Measurements from ENCODE around the gene PHLPP2.

DNA sequence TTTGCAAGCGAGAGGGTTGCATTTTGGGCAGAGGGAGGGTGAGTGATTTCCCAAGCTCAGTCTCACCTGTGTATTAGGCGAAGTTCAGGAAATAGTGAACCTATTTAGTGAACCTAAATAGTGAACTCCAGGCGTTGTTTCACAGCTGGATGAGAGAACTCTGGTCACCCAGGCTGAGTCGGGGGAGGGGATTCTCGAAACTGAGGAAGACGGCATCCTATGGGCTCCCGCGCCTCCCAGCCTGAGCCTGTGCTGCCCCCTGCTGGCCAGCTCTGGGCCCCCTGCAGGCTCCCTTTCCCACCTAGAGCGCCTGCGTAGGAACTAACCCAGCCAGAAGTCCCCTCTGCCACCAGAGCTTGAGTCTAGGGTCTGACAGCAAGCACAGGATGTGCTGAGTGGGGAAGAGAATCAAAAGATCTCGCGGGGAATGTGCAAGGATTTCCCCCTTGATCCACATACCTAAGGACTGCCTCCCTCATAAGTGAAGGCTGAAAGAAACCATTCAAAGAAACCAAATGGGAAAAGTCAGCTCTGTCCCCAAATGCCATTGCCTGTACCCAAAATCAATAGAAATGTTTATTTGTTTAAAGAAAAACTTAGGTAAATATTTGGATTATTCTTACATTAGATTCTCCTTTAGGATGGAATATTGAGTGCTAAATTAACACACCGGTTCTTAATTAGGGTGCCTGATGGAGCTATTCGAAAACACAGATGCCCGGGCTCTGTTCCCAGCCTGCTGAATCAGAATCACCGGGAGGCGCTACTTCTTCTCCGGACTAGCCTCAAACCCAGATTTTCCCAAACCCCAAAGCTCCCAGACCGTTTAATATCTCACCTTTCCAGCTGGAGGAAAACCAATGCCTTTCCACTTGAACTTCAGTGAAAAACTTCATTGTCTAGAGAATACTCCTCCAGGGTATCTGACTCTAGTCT lies 113.3 kb downstream of the PHLPP2 start:
- no peak for TF ChIP-seq EZH2phosphoT487 (IDR thresholded peaks at IDR 0.05; ENCODE audit: low read depth, severe bottlenecking, unreplicated experiment)
- TF ChIP-seq EZH2 (IDR thresholded peaks at IDR 0.05; ENCODE audit: borderline replicate concordance), result no peak

Data from hepatocyte (in vitro differentiated cells).